Lower lobe of right lung (tissue), 2 donors: ENCODE measurements around the gene CD226. TPM values are rescaled to one million over a fixed set of nuclear protein-coding genes. Genes with fewer than 3 reads are reported as not detected.

Source experiments
- ATAC-seq, 2 donors: fragments of 200-7000 bp; cut with Tn5 transposase; one replicate each; pipeline ENCODE4 v1.9.1; 2020 to 2022; ENCODE audit warnings: mild to moderate bottlenecking in 2 of 2, moderate library complexity in 2 of 2
- DNase-seq: peaks from one replicate; pipeline ENCODE4 v3.0.0-alpha.2; 2020
- H3K27ac ChIP-seq: fragments of 200-600 bp; one replicate; pipeline ENCODE4 v1.8.0; 2022
- H3K27me3 ChIP-seq: fragments of 200-600 bp; one replicate; pipeline ENCODE4 v1.8.0; 2022; ENCODE audit warnings: low read depth
- H3K36me3 ChIP-seq: fragments of 200-600 bp; one replicate; pipeline ENCODE4 v1.8.0; 2022; ENCODE audit warnings: mild to moderate bottlenecking
- H3K4me1 ChIP-seq: fragments of 200-600 bp; one replicate; pipeline ENCODE4 v1.8.0; 2022
- H3K4me3 ChIP-seq: fragments of 200-600 bp; one replicate; pipeline ENCODE4 v1.8.0; 2022; ENCODE audit warnings: mild to moderate bottlenecking
- H3K9me3 ChIP-seq: fragments of 200-600 bp; one replicate; pipeline ENCODE4 v1.8.0; 2022
- intact Hi-C: fragments of 100-400 bp; cut with DNase I; formaldehyde crosslinking; loops from one replicate; pipeline ENCODE4 v1.11.0; 2022
- total RNA-seq: library from RNA; stranded (reverse); fragmentation: NEBNext Ultra II Directional; extraction: Animal tissue kit (Norgen Biotek cat#: 25700); gene quantifications from one replicate; pipeline ENCODE4 v1.2.1, GENCODE V29; 2021
- TF ChIP-seq, protein P1 (sequence below): fragments of 200-600 bp; IDR thresholded peaks from one replicate; pipeline ENCODE4 v1.8.0; 2022; ENCODE audit warnings: antibody characterized with exemption, mild to moderate bottlenecking
- donor health status: DM: no; HTN: yes; CAD: no; lungs with severe emphysema.

CD226 gene
- total RNA-seq, 1 donor from 2014 or later = 5.4 TPM

DNA sequence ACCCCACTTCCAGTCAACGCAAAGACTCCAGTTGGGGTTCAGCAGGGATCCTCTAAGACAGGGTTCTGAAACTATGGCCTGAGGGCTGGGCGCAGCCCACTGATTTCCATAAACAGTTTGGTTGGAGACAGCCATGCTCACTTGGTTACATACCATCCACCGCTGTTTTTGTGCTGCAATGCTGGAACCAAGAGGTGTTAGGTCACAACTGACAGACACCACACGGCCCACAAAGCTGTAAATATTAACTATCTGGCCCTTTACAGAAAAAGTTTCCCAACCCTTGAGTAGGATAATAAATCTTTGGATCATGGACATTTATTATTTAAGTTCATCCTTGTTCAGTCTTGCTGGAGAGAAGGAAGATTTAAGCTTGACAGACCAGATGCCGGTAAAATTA is 8.4 kb upstream of the CD226 start:
- no peak for ATAC-seq

DNA sequence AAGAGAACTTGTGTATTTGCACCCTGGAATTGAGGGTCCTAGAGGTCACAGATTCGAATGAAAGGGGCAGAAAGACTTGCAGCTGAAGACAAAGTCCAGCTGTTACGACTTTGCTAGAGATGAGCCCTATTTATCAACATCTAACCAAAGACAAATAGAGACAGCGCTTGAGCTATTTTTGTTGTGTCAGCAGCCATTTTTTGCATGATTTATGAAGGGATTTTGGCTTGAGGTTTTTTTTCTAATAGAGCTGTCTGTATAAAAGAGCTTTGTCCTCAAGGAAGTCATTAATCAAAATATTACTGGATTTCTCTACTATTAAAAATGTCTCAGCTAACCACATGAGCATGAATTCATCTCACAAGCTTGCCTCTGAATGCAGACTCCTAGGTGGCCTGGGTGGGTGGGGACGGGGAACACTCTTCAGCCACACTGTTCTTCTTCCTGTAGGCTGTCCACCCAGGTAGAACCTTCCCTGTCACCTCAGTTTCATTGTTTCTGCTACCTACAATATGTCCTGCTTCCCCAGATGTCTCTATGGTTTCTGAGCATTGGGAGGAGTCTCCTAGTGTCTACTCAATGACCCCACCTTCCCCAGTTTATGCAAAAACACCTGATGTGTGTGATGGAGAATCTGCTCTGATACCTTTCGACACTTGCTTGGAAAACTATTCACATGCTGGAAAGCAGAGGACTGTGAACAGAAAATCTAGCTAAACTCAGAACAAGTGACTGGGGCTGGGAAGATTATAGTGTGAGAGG is 7.2 kb upstream of the CD226 start:
- Histone ChIP-seq H3K27ac (no peak overlapping the region), H3K27me3 (no peaks in the 10 kb centered on the region), H3K4me3 (no peak overlapping the region), H3K36me3 (no peaks in the 10 kb centered on the region), H3K9me3 (no peaks in the 10 kb centered on the region), H3K4me1 (peaks cover 10% of the 10 kb centered on the region)
- ATAC-seq = no peak
- TF ChIP-seq, protein P1, sequence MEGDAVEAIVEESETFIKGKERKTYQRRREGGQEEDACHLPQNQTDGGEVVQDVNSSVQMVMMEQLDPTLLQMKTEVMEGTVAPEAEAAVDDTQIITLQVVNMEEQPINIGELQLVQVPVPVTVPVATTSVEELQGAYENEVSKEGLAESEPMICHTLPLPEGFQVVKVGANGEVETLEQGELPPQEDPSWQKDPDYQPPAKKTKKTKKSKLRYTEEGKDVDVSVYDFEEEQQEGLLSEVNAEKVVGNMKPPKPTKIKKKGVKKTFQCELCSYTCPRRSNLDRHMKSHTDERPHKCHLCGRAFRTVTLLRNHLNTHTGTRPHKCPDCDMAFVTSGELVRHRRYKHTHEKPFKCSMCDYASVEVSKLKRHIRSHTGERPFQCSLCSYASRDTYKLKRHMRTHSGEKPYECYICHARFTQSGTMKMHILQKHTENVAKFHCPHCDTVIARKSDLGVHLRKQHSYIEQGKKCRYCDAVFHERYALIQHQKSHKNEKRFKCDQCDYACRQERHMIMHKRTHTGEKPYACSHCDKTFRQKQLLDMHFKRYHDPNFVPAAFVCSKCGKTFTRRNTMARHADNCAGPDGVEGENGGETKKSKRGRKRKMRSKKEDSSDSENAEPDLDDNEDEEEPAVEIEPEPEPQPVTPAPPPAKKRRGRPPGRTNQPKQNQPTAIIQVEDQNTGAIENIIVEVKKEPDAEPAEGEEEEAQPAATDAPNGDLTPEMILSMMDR = no peak
- no peak for DNase-seq
- intact Hi-C loops = no loop called here

More for the DNA sequence above, 8.4 kb upstream of the CD226 start:
- Histone ChIP-seq H3K27ac (no peak overlapping the region), H3K36me3 (no peaks in the 10 kb centered on the region), H3K4me1 (peaks cover 10% of the 10 kb centered on the region), H3K9me3 (no peaks in the 10 kb centered on the region), H3K4me3 (peak overlapping the region; percentile 19), H3K27me3 (no peaks in the 10 kb centered on the region)
- intact Hi-C loops = no loop called here
- DNase-seq = no peak
- TF ChIP-seq, protein P1 = no peak

DNA sequence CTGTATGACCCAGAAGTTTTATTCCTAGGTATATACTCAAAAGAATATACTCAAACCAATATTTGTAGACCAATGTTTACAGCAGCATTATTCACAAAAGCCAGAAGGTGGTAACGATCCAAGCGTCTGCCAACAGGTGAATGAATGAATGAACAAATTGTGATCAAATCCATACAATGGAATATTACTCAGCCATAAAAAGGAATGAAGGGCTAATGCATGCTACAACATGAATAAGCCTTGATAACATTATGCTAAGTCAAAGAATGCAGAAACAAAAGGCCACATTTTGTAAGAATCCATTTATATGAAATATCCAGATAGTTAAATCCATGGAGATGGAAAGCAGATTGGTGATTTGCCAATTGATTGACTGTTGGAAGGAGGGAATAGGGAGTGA is 5.5 kb upstream of the CD226 start:
- Histone ChIP-seq H3K4me3 (no peak overlapping the region), H3K36me3 (no peaks in the 10 kb centered on the region), H3K27me3 (no peaks in the 10 kb centered on the region), H3K4me1 (peaks cover 24% of the 10 kb centered on the region), H3K9me3 (no peaks in the 10 kb centered on the region), H3K27ac (no peak overlapping the region)
- TF ChIP-seq, protein P1 = no peak
- no peak for ATAC-seq
- intact Hi-C loops = no loop called here
- no peak for DNase-seq

DNA sequence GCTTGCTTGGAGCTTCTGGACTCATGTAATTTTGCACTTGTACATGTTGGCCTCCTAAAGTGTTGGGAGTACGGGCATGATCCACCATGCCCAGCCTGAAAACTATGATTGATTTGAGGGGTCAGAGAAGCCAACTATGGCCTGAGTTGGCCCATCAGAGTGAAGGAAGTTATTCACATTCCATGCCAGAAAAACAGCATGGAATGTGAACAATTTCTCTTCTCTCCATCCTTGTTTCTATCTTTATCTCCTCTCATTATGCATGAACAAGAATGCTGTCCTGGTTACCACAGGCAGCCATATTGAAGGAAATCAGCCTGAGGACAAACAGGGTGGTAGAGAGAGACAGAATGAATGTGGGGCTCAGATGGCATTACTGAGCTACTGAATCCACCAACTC is 3.5 kb upstream of the CD226 start:
- ATAC-seq (no peak), DNase-seq (no peak)
- Histone ChIP-seq H3K4me3 (no peak overlapping the region), H3K27me3 (no peaks in the 10 kb centered on the region), H3K27ac (no peak overlapping the region), H3K9me3 (no peaks in the 10 kb centered on the region), H3K36me3 (no peaks in the 10 kb centered on the region), H3K4me1 (peaks cover 32% of the 10 kb centered on the region)
- TF ChIP-seq, protein P1 = no peak
- intact Hi-C loops = no loop called here

DNA sequence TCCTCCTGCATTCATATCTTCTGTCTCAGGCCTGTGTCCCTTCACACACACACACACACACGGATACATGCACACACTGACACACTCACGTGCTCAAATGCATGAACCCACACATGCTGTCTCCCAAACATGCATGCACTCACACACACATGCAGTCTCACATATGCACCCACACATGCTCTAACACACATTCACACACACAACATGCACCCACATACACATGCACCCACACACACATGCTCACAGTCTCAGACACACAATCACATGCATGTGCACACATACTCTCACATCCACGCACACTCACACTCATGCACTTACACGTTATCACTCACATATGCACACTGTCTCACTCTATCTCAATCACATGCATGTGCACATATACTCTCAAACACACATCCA is 1.9 kb upstream of the CD226 start:
- Histone ChIP-seq H3K27me3 (no peaks in the 10 kb centered on the region), H3K4me3 (peak overlapping the region; percentile 9), H3K36me3 (no peaks in the 10 kb centered on the region), H3K9me3 (no peaks in the 10 kb centered on the region), H3K4me1 (peaks cover 25% of the 10 kb centered on the region), H3K27ac (no peak overlapping the region)
- intact Hi-C loops = no loop called here
- DNase-seq (no peak), ATAC-seq (no peak)
- TF ChIP-seq, protein P1 = no peak
